CD4-positive, alpha-beta T cell treated with Interferon gamma for 1 hour (primary cell): Measurements from ENCODE around the gene NR4A1.
"Not testable (repeated sequence)": the region's sequence is repeated elsewhere in the genome, so short reads cannot be mapped to it uniquely, and the experiment has no call there.

Experiments used
- DNase-seq: peaks from one replicate; pipeline ENCODE4 v3.0.0-alpha.2; 2020

The NR4A1 gene

GRCh38 chr12:52082026-52082668 is 30.9 kb downstream of the NR4A1 start:
- no peak for DNase-seq

GRCh38 chr12:52082669-52082987 is 31.4 kb downstream of the NR4A1 start:
- no peak for DNase-seq

DNA sequence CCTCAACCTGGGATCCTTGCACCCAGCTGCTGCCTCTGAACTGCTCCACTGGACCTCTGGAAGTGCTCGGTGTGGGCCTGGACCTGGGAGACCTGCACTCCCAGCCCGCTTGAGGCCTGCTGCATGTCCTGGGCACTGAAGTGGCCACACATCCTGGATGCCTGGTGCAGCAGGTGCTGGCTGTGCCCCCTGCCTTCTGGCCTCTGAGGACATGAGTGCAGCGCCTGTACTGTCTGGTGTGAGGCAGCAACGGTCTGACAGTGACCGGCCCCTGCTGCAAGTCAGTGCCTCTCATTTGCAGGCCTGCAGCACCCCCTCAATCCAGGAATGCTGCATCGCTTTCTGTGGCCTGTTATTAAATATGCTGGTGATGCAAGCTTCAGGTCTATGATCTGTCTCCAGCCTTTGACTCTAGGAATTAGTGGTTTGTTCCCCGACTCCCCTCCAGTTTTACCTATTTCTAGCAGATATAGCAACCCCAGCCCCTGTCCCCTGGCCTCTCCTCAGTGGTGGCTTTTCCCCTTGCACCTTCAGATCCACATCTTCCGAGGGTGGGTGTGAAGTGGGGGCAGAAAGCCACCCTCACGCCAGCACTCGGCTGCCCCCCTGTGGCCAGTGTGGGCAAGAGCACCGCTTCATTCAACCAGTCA is 31.9 kb downstream of the NR4A1 start:
- DNase-seq, result peak; percentile 65

- no peak for DNase-seq
Observed at GRCh38 chr12:52083638-52083996, 32.4 kb downstream of the NR4A1 start.

- DNase-seq, result no peak
Observed at GRCh38 chr12:52084491-52085231, 33.4 kb downstream of the NR4A1 start.

GRCh38 chr12:52085682-52086180 is 34.5 kb downstream of the NR4A1 start:
- no peak for DNase-seq

DNA sequence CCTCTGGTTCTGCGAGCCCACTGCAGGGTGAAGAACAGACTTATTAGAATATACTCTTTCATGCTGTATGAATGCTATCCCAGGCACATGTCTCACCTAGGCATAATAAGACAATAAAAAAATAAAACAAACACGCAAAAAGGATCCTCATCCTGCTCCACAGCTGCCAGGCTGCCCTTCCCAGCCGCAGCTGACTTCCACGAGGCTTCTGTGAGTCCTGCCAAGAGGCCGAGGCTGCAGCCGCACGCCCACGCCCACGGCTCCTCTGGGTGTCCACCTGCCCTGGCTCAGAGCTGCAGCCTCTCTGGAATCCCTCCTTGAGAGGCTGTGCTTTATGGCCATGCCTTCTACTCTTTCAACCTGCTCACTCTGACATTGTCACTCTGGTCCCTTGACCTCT is 35.1 kb downstream of the NR4A1 start:
- DNase-seq, result no peak

GRCh38 chr12:52086944-52087835 is 35.9 kb downstream of the NR4A1 start:
- DNase-seq, result no peak

DNA sequence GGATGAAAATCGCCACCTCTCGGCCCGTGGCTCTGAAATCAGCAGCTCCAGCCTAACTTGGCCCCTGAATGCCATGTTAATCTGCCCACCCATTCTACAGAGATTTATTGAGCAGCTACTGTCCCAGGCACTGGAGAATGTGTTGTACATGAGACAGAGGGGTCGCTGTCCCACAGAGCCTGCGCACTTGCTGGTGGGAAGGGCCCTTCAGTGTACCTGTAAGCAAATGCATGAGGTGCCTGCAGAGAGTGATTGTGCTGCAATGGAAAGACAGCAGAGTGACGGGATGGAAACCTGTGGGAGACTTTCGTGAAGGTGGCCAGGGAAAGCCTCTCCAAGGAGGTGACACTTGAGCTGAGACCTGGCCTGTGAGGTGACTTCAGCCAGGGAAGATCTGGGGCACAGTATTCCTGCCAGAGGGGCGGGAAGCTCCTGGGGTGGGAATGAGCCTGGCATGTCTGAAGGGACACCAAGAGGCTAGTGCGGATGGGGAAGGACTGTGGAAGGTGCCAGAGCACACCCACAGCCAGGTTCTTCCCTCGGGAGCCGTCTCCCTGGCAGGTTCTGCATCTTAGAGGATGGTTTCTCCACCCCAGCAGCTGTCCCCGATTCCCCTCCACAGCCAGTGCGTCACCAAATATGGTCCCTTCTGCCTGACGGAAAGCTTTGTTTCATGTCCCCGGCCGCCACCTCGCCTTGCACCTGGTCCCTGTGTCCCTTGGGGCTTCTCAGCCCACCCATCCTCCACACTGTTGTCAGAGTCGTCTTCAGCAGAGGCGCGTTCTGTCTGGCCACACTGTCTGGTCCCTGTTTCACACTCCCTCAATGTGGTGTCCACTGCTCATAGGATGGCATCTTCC is 36.9 kb downstream of the NR4A1 start:
- peak; percentile 51 for DNase-seq

GRCh38 chr12:52089491-52089890 is 38.2 kb downstream of the NR4A1 start:
- DNase-seq, result no peak

DNA sequence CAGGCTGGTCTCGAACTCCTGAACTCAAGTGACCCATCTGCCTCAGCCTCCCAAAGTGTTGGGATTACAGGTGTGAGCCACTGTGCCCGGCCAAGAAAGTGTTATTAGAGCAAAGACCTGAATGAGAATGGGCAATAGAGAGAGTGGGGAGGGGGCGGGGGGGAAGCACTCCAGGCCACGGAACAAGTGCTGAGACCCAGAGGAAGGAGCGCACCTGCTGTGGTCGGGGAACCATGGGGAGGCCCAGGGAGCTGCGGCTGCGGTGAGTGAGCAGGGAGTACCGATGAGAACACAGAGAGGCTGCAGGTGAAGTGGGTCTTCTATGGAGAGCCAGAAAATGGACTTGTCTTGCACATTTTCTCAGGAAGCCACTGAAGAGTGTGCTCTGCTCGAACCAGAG is 39.0 kb downstream of the NR4A1 start:
- no peak for DNase-seq

- DNase-seq, result no peak
Observed at GRCh38 chr12:52091061-52091460, 39.8 kb downstream of the NR4A1 start.

- no peak for DNase-seq
Observed at GRCh38 chr12:52091869-52092268, 40.6 kb downstream of the NR4A1 start.

- no peak for DNase-seq
Observed at GRCh38 chr12:52093346-52093745, 42.1 kb downstream of the NR4A1 start.

GRCh38 chr12:52096332-52097044 is 45.2 kb downstream of the NR4A1 start:
- DNase-seq, result no peak

DNA sequence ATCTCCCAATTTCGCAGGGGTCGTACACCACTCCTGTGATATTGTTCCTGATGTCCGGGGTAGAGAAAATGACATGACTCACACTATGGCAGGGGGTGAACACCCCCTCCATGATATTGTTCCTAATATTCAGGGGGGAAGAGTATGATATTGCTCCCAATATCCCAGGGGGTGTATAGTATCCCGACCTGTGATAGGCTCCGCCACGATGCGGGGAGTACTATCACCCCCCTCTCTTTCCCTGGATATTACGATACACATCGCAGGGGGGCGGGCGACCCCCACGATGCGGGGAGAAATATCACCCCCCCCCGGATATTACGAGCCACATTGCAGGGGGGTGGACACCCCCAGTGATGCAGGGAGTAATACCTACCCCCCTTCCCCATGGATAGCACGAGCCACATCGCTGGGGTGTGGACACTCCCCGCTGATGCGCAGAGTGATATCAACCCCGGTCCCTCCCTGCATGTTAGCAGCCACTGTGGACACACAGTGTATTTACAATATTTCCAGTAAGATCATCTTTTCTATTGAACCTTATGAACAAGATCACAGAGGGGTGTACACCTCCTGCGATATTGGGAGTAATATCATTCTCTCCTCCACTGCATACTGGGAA is 45.9 kb downstream of the NR4A1 start:
- DNase-seq, result no peak

DNA sequence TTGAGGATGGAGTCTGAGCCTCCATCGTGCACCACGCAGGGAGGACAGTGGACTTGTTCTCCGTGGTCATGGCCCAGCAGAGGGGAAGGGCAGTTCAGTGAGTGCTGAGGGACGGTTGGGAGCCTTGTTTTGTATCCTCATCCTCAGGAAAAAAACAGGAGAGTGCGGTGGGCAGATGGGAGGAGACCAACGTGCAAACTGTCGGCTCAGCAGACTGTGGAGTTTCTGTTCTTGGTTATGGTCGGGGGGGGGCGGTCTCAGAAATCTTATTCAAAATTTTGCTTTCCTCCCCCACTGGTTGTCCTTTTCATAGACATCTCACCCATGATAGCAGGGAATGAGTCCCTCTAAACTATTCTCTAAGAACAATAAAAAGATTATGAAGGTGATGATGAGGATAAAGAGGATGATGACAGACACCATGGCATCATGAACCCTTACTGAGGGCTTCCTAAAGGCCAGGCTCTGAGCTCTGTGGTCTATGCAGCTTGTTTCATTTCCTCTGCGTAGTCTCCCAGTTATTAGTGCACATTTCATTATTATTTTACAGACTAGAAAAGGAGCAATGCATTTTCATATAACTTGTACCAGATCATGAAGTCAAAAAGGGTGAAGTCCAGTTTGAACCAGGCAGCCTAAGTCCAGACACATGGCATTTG is 53.3 kb downstream of the NR4A1 start:
- DNase-seq, result not testable (repeated sequence)
